H1 (cell line): ENCODE results near the gene KLHDC8A. TPM values are rescaled to one million over a fixed set of nuclear protein-coding genes. Genes with fewer than 3 reads are reported as not detected.

Experiments
- CHD7 ChIP-seq: fragments of 300-600 bp; sonication (generic); IDR thresholded peaks from 2 replicates; pipeline ENCODE4 v1.7.1; 2012; ENCODE audit warnings: low read length, moderate library complexity, mild to moderate bottlenecking, inconsistent platforms; ENCODE audit not compliant: insufficient replicate concordance
- CTCF ChIP-seq, 3 experiments: IDR thresholded peaks; 1 replicate in 2 of 3; 2 replicates in 1 of 3; pipeline versions ENCODE4 v1.5.1 to v1.6.1; 2011; ENCODE audit warnings: low read length in 3 of 3, mild to moderate bottlenecking in 3 of 3, inconsistent platforms in 2 of 3, low read depth in 1 of 3, moderate library complexity in 1 of 3; ENCODE audit not compliant: insufficient read depth in 1 of 3; ENCODE audit errors: control extremely low read depth in 1 of 3
- SIX5 ChIP-seq: IDR thresholded peaks from 2 replicates; pipeline ENCODE4 v1.6.1; 2011; ENCODE audit warnings: mild to moderate bottlenecking, low read depth, low read length
- TAF7 ChIP-seq: optimal IDR thresholded peaks from 2 replicates; pipeline ENCODE3; 2011; ENCODE audit warnings: low read depth, mild to moderate bottlenecking, inconsistent platforms, low read length, moderate library complexity, borderline replicate concordance
- polyA plus RNA-seq, 7 experiments: library from polyadenylated mRNA; depleted of rRNA in 3 of 7; stranded (reverse) in 5 of 7; unstranded in 2 of 7; fragments of >200 nt in 5 of 7; fragments of 200-250 nt in 2 of 7; gene quantifications; 1 replicate in 5 of 7; 2 replicates in 1 of 7; 4 replicates in 1 of 7; pipeline versions ENCODE4 v1.2.1 to v1.2.3, GENCODE V29; 2011 to 2013; ENCODE audit warnings: missing spikeins in 2 of 7, mixed read lengths in 2 of 7
- total RNA-seq: library from RNA; stranded (reverse); fragmentation: NEBNext Ultra II Directional; extraction: Animal tissue kit (Norgen Biotek cat#: 25700); gene quantifications from 2 replicates; pipeline ENCODE4 v1.2.1, GENCODE V29; 2021

KLHDC8A gene
- total and polyA plus RNA-seq, 2 of the 8 experiments (the other 6 are each of a cell fraction or from before 2014, with no cell fraction given): 1.9 to 3.4 TPM

- TF ChIP-seq CHD7: no peak
- TF ChIP-seq SIX5: no peak
- no peak for TF ChIP-seq CTCF (IDR thresholded peaks at IDR 0.05; ENCODE audit: control extremely low read depth in 1 of 3, insufficient read depth in 1 of 3, low read depth in 1 of 3, low read length in 3 of 3)
- no peak for TF ChIP-seq TAF7
Measured at GRCh38 chr1:205379056-205379455, 22.3 kb upstream of the KLHDC8A start (continued).
